Ishikawa (cell line): Measurements from ENCODE around the gene ATP4B.

ENCODE experiments used
- CEBPB ChIP-seq: IDR thresholded peaks from 2 replicates; pipeline ENCODE4 v1.6.1; 2012
- CREB1 ChIP-seq: IDR thresholded peaks from 2 replicates; pipeline ENCODE4 v1.6.1; 2012; ENCODE audit warnings: low read depth
- EGR1 ChIP-seq: IDR thresholded peaks from 2 replicates; pipeline ENCODE4 v1.6.1; 2012
- FOXM1 ChIP-seq: IDR thresholded peaks from 2 replicates; pipeline ENCODE4 v1.6.1; 2012; ENCODE audit warnings: low read depth, borderline replicate concordance
- NFIC ChIP-seq: IDR thresholded peaks from 2 replicates; pipeline ENCODE4 v1.6.1; 2012
- RAD21 ChIP-seq: IDR thresholded peaks from 2 replicates; pipeline ENCODE4 v1.6.1; 2012; ENCODE audit warnings: low read depth
- TAF1 ChIP-seq: IDR thresholded peaks from 2 replicates; pipeline ENCODE4 v1.6.1; 2012; ENCODE audit warnings: low read depth, mild to moderate bottlenecking
- TCF12 ChIP-seq: IDR thresholded peaks from 2 replicates; pipeline ENCODE4 v1.6.1; 2012; ENCODE audit warnings: low read depth
- TEAD4 ChIP-seq: IDR thresholded peaks from 2 replicates; pipeline ENCODE4 v1.6.1; 2012
- YY1 ChIP-seq: IDR thresholded peaks from 2 replicates; pipeline ENCODE4 v1.6.1; 2012; ENCODE audit warnings: low read depth
- ZBTB7A ChIP-seq: IDR thresholded peaks from 2 replicates; pipeline ENCODE4 v1.6.1; 2012; ENCODE audit warnings: low read depth
- TF ChIP-seq, protein P1 (sequence below): IDR thresholded peaks from 2 replicates; pipeline ENCODE4 v1.6.1; 2012; ENCODE audit warnings: low read depth, mild to moderate bottlenecking
- TF ChIP-seq, protein P2 (sequence below): IDR thresholded peaks from 2 replicates; pipeline ENCODE4 v1.6.1; 2012
- TF ChIP-seq, protein P3 (sequence below): IDR thresholded peaks from 2 replicates; pipeline ENCODE4 v1.6.1; 2012

The ATP4B gene

DNA sequence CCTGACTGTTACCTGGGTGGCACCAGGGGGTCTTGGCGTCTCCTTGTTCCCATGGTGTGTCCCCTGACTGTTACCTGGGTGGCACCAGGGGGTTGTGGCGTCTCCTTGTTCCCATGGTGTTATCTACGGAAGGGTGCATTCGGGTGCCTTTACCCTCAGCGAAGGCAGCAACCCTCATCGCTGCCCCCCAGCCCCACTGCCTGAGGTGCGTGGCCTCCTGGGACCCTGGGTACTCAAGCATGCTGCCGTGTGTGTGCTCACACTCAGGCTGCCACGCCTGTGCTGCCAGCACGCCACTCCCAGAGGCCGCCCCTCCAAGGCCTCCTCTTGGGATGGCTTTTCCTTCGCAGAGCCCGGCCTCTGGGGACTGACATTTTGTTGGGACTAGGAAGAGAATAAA lies 48.4 kb downstream of the ATP4B start:
- TF ChIP-seq TAF1 = no peak

DNA sequence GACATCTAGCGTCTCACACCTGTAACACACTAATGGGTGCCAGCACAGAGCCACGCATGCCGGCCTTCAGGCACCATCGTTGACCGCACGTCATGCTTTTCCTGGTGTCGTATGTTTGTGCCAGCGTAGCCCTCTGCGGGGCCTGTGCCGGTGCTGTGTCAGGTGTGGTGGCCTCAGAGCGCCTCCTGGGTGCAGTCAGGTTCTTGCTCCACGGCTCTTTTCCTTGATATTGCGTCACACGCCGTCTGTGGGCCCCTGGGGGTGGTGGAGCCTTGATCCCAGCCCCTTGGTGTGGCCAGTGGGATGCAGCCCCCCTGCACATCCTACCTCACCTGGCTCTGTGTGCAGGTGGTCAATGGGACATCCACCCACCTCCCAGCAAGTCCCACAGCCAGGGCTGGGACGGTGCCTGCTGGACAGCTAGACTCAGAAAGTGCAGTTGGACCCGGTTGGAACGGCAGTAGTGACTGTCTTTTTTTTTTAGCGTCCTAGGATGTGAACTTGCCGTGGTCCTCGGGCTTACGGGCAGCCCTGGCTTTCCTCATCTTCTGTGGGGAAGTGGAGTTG lies 48.9 kb downstream of the ATP4B start:
- TF ChIP-seq CEBPB (peak; percentile 44; the same call in 1 of the 2 replicates), EGR1 (no peak)
- TF ChIP-seq, protein P1, sequence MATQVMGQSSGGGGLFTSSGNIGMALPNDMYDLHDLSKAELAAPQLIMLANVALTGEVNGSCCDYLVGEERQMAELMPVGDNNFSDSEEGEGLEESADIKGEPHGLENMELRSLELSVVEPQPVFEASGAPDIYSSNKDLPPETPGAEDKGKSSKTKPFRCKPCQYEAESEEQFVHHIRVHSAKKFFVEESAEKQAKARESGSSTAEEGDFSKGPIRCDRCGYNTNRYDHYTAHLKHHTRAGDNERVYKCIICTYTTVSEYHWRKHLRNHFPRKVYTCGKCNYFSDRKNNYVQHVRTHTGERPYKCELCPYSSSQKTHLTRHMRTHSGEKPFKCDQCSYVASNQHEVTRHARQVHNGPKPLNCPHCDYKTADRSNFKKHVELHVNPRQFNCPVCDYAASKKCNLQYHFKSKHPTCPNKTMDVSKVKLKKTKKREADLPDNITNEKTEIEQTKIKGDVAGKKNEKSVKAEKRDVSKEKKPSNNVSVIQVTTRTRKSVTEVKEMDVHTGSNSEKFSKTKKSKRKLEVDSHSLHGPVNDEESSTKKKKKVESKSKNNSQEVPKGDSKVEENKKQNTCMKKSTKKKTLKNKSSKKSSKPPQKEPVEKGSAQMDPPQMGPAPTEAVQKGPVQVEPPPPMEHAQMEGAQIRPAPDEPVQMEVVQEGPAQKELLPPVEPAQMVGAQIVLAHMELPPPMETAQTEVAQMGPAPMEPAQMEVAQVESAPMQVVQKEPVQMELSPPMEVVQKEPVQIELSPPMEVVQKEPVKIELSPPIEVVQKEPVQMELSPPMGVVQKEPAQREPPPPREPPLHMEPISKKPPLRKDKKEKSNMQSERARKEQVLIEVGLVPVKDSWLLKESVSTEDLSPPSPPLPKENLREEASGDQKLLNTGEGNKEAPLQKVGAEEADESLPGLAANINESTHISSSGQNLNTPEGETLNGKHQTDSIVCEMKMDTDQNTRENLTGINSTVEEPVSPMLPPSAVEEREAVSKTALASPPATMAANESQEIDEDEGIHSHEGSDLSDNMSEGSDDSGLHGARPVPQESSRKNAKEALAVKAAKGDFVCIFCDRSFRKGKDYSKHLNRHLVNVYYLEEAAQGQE = no peak

DNA sequence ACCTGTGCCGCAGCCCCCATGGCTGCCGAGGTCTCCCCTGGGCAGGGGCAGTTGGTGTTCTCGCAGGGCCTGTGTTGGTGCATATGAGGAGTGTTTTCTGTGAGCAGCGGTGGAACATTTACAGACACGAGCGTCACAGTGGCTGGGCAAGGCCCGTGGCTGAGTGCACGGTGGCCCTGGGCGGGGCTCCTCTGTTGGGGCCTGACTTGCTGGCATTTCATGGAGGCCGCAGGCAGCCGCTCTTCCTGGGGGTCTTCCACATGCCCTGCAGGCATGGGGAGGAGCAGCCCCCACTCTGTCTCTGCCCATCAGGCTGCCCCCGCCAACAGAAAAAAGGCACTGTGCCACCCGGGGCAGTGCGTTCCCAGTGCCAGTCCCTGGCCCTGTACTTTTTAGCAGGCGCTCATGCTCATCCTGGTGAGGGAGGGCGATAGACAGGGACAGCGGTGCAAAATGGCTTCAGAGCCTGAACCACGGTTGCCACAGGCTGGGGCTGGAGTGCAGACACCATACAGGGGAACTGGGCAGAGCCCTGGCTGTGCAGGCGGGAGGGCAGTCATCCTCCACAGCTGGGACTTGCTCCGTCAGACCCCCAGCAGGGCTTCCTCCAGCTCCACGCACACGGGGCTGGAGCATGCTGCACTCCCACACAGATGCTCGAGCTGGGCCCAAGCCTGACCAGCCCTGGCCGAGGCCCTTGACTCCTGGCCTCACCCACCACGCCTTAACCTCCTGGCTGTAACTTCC lies 49.9 kb downstream of the ATP4B start:
- TF ChIP-seq FOXM1 = no peak

DNA sequence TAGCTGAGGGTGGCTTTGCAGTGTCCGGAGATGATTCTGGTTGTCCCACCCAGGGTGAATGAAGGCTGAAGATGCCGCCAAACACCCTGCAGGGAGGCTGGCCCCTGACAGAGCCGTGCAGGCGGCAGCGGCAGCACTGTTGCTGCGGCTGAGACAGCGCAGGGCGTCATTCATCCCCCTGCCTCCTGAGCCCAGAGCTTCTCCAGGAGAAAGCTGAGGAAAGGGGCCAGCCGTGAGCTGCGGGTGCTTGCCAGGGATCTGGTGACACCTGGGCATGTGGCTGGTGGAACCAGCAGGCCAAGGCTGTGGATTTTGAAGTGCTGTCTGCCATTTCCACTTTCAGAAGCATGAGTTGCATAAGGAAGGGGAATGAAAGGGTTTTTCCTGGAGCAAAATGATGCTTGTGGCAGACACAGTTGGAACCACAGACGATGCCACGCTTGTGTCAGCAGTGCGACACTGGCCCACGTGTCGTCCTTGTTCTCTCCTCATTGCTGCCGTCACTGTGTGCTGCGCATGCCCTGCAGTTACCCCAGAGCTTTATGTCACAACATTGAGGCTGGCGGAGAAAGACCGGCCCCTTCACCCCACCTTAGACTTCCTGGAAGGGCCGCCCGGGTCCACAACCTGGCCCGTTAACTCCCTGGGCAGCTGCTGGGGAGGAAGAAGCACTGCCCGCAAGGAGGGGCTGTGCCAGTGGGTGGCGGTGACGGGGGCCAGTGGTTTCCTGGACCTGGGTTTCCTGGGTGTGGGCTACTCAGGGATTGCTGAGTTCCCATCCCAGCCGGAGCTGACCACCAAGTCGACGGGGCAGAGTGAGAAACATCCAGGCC lies 50.7 kb downstream of the ATP4B start:
- TF ChIP-seq NFIC (no peak), CREB1 (no peak)

DNA sequence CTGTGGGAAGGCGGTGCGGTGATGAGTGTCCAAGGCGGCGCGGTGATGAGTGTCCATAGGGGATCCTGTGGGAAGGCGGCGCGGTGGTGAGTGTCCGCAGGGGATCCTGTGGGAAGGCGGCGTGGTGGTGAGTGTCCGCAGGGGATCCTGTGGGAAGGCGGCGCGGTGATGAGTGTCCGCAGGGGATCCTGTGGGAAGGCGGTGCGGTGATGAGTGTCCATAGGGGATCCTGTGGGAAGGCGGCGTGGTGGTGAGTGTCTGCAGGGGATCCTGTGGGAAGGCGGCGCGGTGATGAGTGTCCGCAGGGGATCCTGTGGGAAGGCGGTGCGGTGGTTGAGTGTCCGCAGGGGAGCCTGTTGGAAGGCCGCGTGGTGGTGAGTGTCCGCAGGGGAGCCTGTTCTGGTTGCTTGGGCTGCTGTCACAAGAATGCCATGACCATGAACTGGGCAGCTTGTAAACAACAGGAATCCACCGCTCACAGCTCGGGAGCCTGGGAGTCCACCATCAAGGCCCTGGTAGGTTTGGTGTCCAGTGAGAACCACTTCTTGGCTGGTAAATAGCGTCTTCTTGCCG lies 52.0 kb downstream of the ATP4B start:
- no peak for TF ChIP-seq YY1
- no peak for TF ChIP-seq NFIC
- TF ChIP-seq, protein P1 = no peak
- TF ChIP-seq TEAD4 = no peak
- no peak for TF ChIP-seq CEBPB
- no peak for TF ChIP-seq TAF1
- TF ChIP-seq CREB1 = no peak
- TF ChIP-seq, protein P2, sequence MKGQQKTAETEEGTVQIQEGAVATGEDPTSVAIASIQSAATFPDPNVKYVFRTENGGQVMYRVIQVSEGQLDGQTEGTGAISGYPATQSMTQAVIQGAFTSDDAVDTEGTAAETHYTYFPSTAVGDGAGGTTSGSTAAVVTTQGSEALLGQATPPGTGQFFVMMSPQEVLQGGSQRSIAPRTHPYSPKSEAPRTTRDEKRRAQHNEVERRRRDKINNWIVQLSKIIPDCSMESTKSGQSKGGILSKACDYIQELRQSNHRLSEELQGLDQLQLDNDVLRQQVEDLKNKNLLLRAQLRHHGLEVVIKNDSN = no peak

DNA sequence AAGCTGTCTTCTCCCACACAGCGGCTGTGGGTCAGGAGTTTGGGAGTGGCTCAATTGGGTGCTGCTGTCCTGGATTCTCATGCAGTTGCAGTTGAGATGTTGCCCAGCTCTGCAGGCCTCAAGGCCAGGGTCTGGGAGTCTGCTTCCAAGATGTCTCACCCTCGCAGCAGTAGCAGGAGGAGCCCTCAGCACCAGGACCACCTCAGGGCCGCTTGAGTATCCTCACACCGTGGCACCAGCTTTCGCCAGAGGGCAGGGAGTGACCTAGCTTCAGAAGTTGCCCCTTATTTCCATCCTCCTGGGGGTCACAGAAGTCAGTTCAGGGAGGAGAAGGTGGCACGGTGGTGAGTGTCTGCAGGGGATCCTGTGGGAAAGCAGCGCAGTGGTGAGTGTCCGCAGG lies 52.5 kb downstream of the ATP4B start:
- no peak for TF ChIP-seq CEBPB
- no peak for TF ChIP-seq ZBTB7A
- no peak for TF ChIP-seq CREB1
- TF ChIP-seq, protein P3, sequence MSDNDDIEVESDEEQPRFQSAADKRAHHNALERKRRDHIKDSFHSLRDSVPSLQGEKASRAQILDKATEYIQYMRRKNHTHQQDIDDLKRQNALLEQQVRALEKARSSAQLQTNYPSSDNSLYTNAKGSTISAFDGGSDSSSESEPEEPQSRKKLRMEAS = no peak
- no peak for TF ChIP-seq TCF12
- TF ChIP-seq TEAD4 = no peak
- TF ChIP-seq EGR1 = no peak
- no peak for TF ChIP-seq FOXM1
- TF ChIP-seq TAF1 = no peak
- no peak for TF ChIP-seq RAD21

DNA sequence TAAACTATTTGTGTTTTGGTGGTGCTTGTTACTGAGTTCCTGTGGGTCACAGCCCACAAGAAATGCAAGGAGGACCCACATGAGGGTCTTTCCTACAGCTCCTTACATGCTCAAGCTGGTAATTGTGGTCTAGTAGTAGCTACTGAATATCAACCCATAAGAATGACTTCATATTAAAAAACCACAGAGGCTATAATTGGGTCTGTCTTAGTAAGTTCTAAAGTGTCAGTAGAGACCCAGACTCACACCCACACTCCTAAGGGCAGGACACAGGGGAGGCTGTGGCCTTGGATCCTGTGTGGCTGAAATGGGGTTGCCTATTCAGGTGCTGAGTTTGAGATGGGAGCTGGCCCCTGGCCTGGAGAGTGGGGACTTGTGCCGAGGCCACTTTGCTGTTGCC lies 53.8 kb downstream of the ATP4B start:
- no peak for TF ChIP-seq ZBTB7A
- TF ChIP-seq, protein P2 = no peak
- no peak for TF ChIP-seq TEAD4
- TF ChIP-seq TCF12 = no peak
- TF ChIP-seq, protein P1 = no peak
